Measurements from ENCODE around the gene EHMT1.
"Not testable (repeated sequence)": the region's sequence is repeated elsewhere in the genome, so short reads cannot be mapped to it uniquely, and the experiment has no call there.

The EHMT1 gene

DNA sequence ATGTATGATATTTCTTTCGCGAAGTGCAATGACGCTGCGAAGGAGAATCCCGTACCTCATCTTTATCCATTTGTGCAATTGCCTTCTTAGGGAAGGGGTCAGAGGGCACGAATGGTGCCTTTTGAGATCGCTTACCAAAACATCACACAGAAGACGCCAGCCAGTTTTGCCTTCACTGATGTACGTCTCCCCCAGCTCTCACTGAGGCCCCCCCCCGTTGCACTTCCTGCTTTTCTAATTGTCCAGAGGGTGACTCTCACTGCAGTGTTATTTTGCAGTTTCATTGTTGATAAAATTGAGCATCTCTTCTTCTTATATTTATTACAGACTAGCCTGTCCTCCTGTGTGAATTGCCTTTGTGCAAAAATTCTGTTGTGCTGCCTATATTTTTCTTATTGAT, 219.8 kb downstream of the EHMT1 start:
- in situ Hi-C loops (cut with MboI; ENCODE audit: low sequenced_read_pairs): no loop called here

DNA sequence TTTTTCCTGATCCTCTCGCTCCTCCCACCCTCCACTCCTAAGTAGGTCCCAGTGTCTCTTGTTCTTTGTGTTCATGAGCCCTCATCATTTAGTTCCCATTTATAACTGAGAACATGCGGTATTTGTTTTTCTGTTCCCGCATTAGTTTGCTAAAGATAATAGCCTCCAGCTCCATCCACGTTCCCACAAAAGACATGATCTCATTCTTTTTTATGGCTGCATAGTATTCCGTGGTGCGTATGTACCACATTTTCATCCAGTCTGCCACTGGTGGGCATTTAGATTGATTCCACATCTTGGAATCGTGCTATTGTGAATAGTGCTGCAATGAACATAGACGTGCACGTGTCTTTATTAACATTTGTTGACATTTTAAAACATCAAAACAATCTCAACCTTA, 224.6 kb downstream of the EHMT1 start:
- in situ Hi-C loops (cut with MboI; ENCODE audit: low sequenced_read_pairs): no loop called here

GRCh38 chr9:137851516-137852267, 232.9 kb downstream of the EHMT1 start:
- in situ Hi-C loops (cut with MboI; ENCODE audit: low sequenced_read_pairs): no loop called here

- in situ Hi-C loops (cut with MboI; ENCODE audit: low sequenced_read_pairs): no loop called here
Measured at GRCh38 chr9:137853392-137853995, 234.7 kb downstream of the EHMT1 start.

DNA sequence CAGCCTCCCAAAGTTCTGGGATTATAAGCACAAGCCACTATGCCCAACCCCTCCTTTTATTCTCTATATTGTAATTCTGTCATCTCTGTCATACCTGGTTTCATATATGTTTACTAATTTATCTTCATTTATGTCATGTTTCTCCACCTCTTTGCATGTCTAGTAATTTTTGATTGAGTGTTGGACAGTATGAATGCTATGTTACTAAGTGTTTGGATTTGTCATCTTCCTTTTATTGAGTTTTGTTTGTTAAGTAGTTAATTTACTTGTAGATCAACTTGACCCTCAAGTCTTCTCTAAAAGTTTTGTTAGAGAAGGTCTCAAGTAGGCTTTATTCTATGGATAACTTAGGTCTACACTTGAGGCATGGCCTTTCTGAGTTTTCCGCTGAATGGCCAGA, 241.6 kb downstream of the EHMT1 start:
- in situ Hi-C loops (cut with MboI; ENCODE audit: low sequenced_read_pairs): no loop called here

- in situ Hi-C loops (cut with MboI; ENCODE audit: low sequenced_read_pairs): no loop called here
Measured at GRCh38 chr9:137865581-137866145, 246.9 kb downstream of the EHMT1 start.

- in situ Hi-C loops (cut with MboI; ENCODE audit: low sequenced_read_pairs): no loop called here
Measured at GRCh38 chr9:137866226-137867141, 247.7 kb downstream of the EHMT1 start.

DNA sequence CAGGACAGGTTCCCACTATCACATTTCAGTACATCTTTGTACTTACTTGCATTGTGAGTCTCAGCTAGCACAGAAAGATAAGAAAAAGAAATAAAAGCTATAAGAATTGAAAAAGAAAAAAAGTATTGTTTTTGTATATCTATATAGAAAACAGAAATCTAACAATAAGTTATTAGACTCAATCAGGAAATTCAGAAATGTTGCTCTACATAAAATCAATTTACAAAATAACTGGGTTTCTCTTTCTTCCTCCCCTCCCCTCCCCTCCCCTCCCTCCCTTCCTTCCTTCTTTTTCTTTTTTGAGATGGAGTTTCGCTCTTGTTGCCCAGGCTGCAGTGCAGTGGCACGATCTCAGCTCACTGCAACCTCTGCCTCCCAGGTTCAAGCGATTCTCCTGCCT, 251.6 kb downstream of the EHMT1 start:
- in situ Hi-C loops (cut with MboI; ENCODE audit: low sequenced_read_pairs): no loop called here

- in situ Hi-C loops (cut with MboI; ENCODE audit: low sequenced_read_pairs): no loop called here
Measured at GRCh38 chr9:137872296-137872695, 253.5 kb downstream of the EHMT1 start.

- in situ Hi-C loops (cut with MboI; ENCODE audit: low sequenced_read_pairs): no loop called here
Measured at GRCh38 chr9:137873408-137873807, 254.6 kb downstream of the EHMT1 start.

- in situ Hi-C loops (cut with MboI; ENCODE audit: low sequenced_read_pairs): no loop called here
Measured at GRCh38 chr9:137873858-137874362, 255.1 kb downstream of the EHMT1 start.

DNA sequence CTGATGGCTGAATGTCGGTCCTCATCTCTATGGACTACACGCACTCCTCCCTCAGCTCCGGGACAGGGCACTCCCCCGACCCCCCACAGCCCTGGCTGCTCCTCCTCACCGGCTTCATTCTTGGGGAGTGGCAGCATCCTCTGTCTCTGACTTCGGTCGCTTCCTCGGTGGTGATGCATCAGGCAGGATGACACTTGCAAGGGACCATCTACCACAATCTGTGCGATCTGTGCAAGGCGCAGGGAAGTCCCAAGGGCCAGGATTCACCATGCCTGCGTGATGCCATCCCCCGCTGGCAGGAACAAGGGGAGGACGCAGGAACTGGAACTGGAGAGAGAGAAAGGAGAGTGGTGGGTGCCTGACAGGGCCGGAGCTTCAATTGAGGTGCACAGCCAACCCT, 256.5 kb downstream of the EHMT1 start:
- in situ Hi-C loops (cut with MboI; ENCODE audit: low sequenced_read_pairs): no loop called here

DNA sequence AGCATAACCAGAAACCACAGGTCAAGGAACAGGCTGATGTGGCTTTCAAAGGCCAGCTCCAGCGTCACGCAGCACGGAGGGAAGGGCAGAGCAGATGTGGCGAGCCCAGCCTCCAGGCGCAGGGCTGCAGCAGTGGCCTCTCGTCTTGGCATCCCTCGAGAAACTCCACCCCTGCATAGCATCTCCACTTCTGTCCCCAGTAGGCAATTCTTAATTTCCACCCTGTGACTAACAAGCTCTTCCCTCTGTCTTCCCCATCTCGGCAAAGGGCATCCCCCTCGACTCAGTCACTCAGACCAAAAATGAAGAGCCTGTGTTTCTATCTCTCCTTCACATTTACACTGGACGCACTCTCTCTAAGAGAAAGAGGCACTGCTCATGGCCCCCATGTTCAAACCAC, 257.0 kb downstream of the EHMT1 start:
- in situ Hi-C loops (cut with MboI; ENCODE audit: low sequenced_read_pairs): no loop called here

GRCh38 chr9:137876269-137876668, 257.5 kb downstream of the EHMT1 start:
- in situ Hi-C loops (cut with MboI; ENCODE audit: low sequenced_read_pairs): no loop called here

GRCh38 chr9:137876781-137877386, 258.1 kb downstream of the EHMT1 start:
- in situ Hi-C loops (cut with MboI; ENCODE audit: low sequenced_read_pairs): no loop called here

DNA sequence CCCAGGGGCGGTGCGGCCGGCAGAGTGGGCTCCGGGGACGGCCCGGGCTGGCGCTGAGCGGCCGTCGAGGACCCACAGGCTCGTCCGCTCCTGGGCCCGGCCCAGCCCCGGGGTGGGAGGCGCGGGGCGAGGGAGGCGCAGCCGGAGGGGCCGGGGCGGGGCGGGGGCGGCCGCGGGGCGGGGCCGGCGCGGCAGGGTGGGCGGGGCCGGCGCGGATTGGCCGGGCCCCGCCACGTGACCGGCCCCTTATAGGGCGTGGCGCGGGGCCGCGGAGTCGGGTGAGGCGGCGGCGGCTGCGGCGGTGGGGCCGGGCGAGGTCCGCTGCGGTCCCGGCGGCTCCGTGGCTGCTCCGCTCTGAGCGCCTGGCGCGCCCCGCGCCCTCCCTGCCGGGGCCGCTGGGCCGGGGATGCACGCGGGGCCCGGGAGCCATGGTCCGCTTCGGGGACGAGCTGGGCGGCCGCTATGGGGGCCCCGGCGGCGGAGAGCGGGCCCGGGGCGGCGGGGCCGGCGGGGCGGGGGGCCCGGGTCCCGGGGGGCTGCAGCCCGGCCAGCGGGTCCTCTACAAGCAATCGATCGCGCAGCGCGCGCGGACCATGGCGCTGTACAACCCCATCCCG, 258.8 kb downstream of the EHMT1 start, which contains the start of gene CACNA1B:
CACNA1B (plus strand) TSS at position 277 of the 617 bp plus-strand sequence; CDS start at position 429, 152 bp downstream.
- in situ Hi-C loops (cut with MboI; ENCODE audit: low sequenced_read_pairs): not testable (repeated sequence)

DNA sequence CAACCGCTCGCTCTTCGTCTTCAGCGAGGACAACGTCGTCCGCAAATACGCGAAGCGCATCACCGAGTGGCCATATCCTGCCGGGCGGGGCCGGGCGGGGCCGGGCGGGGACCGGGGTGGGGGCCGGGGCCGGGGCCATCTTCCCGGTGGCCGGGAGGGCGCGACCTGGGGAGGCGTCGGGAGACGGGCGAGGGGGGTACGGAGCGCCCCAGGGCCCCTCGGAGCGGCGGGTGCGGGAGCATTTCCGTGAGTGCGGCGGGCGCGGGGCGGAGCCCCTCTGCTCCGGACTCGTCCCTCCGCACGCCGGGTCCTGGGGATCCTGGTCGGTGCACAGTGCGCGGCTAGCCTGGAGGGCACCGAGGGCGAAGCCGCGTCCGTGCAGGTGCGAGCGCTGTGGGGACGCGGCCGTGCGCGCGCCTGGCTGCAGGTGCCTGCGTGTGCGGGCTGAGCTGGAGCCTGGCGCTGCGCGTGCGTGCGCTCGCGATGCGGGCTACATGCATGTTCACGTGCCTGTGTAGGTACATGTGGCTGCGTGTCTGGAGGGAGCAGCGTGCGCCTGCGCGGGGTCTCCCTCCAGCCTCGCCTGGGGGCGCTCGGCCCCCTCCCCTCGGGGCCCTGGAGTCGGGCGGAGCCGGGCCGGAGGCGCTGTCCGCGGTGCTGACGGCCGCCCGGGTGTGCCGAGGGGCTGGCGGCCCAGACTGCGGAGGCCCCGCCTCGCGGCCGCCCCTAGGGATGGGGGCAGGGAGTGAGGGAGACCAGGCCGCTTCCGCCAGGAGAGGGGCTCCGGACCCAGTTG, 259.5 kb downstream of the EHMT1 start:
- in situ Hi-C loops (cut with MboI; ENCODE audit: low sequenced_read_pairs): no loop called here

DNA sequence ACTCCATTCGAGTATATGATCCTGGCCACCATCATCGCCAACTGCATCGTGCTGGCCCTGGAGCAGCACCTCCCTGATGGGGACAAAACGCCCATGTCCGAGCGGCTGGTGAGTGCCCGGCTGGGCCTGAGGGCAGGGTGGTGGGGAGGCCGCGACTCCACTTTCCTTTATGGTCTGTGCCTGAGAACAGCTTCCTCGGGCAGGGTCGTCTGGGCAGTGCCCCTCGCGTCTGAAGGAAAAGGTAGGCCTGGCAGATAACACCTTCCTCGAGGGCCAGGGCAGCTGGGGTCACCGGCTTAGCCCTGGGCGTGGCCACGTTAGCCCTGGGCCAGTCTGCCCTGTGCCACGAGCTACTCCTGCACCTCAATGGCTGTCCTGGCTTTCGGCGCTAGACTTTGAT, 260.2 kb downstream of the EHMT1 start:
- in situ Hi-C loops (cut with MboI; ENCODE audit: low sequenced_read_pairs): no loop called here

DNA sequence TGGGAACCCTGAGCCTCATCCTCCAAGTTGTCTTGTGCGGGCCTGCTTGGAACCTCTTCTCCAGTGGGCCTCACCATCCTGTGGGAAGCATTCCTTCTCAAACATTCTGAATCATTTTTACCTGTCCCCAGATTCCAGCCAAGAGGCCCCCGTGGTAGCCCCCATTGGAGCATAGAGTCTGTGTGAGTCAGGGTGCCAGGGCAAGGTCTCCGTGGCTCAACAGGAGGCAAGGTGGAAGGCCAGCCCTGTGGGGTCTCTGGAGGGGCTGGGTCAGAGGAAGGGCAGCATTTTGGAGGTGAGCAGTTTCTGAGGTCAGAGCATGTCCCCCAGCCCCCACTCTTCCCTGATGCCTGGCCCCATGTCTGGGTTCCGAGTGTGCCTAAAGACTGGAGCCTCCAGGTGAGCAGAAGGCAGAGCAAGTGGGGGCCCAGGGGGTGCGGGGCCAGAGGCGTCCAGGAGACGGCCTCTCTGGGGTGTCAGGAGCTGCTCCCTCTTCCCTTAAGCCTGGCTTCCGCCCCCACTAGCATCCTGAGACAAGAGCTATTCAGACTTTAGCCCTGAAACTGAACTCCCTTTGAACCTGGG, 260.9 kb downstream of the EHMT1 start:
- in situ Hi-C loops (cut with MboI; ENCODE audit: low sequenced_read_pairs): no loop called here

Data from hTERT RPE-1 (cell line).